Kidney (tissue), 14 donors: ENCODE data around the gene KRTAP16-1. TPM values are rescaled to one million over a fixed set of nuclear protein-coding genes. Genes with fewer than 3 reads are reported as not detected.
"Not testable (repeated sequence)": the region's sequence is repeated elsewhere in the genome, so short reads cannot be mapped to it uniquely, and the experiment has no call there.

Experiments
- DNase-seq, 5 donors: peaks; one replicate each; pipeline ENCODE4 v3.0.0-alpha.2; 2013 to 2020
- FAIRE-seq: peaks from 2 replicates; lab custom pipeline; 2012; peaks lifted over from hg19 to GRCh38; lab: Jason Lieb, UNC
- H3K27ac ChIP-seq, 2 donors: one replicate each; pipeline ENCODE4 v1.7.0; 2013; ENCODE audit warnings: low read depth in 2 of 2, low read length in 2 of 2, inconsistent platforms in 1 of 2
- H3K27me3 ChIP-seq: one replicate; pipeline ENCODE4 v1.7.1; 2013; ENCODE audit warnings: low read length, inconsistent platforms; ENCODE audit not compliant: control insufficient read depth, insufficient read depth
- H3K36me3 ChIP-seq, 3 donors: one replicate each; pipeline versions ENCODE4 v1.7.0 to v1.7.1; 2013; ENCODE audit warnings: low read length in 3 of 3, control low read depth in 1 of 3, inconsistent platforms in 1 of 3; ENCODE audit not compliant: insufficient read depth in 3 of 3, control insufficient read depth in 2 of 3
- H3K4me1 ChIP-seq, 3 donors: one replicate each; pipeline versions ENCODE4 v1.7.0 to v1.7.1; 2013; ENCODE audit warnings: low read length in 3 of 3, inconsistent platforms in 1 of 3, low read depth in 1 of 3; ENCODE audit not compliant: control insufficient read depth in 2 of 3, insufficient read depth in 2 of 3
- H3K4me3 ChIP-seq, 3 donors: one replicate each; pipeline versions ENCODE4 v1.7.0 to v1.8.1; 2013; ENCODE audit warnings: low read length in 3 of 3, control low read depth in 1 of 3, inconsistent platforms in 1 of 3
- H3K9ac ChIP-seq, 3 donors: one replicate each; pipeline versions ENCODE4 v1.7.0 to v1.7.1; 2013; ENCODE audit warnings: low read length in 3 of 3, control low read depth in 1 of 3, inconsistent platforms in 1 of 3
- H3K9me3 ChIP-seq, 3 donors: one replicate each; pipeline versions ENCODE4 v1.7.0 to v1.7.1; 2013; ENCODE audit warnings: low read length in 3 of 3, control low read depth in 1 of 3, inconsistent platforms in 1 of 3; ENCODE audit not compliant: control insufficient read depth in 2 of 3, insufficient read depth in 1 of 3
- intact Hi-C: fragments of 100-400 bp; cut with DNase I; formaldehyde crosslinking; loops from one replicate; pipeline ENCODE4 v1.11.1; 2022
- polyA plus RNA-seq: library from polyadenylated mRNA; stranded (reverse); fragments of 350-450 nt; fragmentation: Illumina TruSeq; extraction: RNeasy Lipid Tissue Mini Kit (QIAGEN cat#74804); gene quantifications from one replicate; pipeline ENCODE4 v1.2.3, GENCODE V29; 2014; ENCODE audit warnings: low read depth, low replicate concordance; ENCODE audit not compliant: insufficient read depth
- total RNA-seq: library from RNA; stranded (reverse); fragmentation: NEBNext Ultra II Directional; extraction: Animal tissue kit (Norgen Biotek cat#: 25700); gene quantifications from one replicate; pipeline ENCODE4 v1.2.1, GENCODE V29; 2021
- TF ChIP-seq, protein P1 (sequence below): IDR thresholded peaks from 3 replicates; pipeline ENCODE4 v1.5.1; 2012; ENCODE audit warnings: mild to moderate bottlenecking, moderate library complexity, borderline replicate concordance; ENCODE audit not compliant: insufficient read depth; ENCODE audit errors: extremely low read depth
- donor health status: control.
- donor health status: control.
- donor health status: control.
- donor health status: control.
- donor health status: control.
- donor health status: DM: yes; HTN: yes; CAD: no.
- donor health status: Normal renal cell carcinoma (clear cell type).

Gene KRTAP16-1
- total and polyA plus RNA-seq, 2 donors from 2014 or later: not detected

DNA sequence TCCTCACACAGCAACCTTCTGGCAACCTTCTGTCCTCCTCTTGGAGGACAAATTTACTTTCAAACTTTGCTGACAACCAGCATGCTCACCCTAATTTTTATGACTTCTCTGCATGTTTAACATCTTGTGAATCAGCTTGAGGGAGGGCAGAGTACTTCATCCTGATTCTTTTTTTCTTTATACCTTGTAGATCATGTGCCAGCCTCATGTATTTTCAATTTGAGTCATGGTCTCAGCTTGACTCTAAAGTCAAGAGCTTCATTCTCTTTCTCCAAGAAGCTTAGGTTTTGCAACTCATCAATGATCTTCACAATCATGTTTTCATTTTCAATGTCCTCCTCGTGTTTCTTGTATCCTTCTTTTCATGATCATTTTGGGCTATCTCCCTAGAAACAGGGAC is 37.3 kb downstream of the KRTAP16-1 start:
- TF ChIP-seq, protein P1, sequence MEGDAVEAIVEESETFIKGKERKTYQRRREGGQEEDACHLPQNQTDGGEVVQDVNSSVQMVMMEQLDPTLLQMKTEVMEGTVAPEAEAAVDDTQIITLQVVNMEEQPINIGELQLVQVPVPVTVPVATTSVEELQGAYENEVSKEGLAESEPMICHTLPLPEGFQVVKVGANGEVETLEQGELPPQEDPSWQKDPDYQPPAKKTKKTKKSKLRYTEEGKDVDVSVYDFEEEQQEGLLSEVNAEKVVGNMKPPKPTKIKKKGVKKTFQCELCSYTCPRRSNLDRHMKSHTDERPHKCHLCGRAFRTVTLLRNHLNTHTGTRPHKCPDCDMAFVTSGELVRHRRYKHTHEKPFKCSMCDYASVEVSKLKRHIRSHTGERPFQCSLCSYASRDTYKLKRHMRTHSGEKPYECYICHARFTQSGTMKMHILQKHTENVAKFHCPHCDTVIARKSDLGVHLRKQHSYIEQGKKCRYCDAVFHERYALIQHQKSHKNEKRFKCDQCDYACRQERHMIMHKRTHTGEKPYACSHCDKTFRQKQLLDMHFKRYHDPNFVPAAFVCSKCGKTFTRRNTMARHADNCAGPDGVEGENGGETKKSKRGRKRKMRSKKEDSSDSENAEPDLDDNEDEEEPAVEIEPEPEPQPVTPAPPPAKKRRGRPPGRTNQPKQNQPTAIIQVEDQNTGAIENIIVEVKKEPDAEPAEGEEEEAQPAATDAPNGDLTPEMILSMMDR: no peak
- DNase-seq: no peak
- no peaks in the 10 kb centered on the region for H3K27me3 ChIP-seq
- H3K9ac ChIP-seq: no peak overlapping the region
- no peaks in the 10 kb centered on the region for H3K36me3 ChIP-seq
- no peaks in the 10 kb centered on the region for H3K9me3 ChIP-seq
- intact Hi-C loops: no loop called here
- no peak overlapping the region for H3K27ac ChIP-seq
- H3K4me1 ChIP-seq: no peaks in the 10 kb centered on the region
- H3K4me3 ChIP-seq: no peak overlapping the region
- no peak for FAIRE-seq

DNA sequence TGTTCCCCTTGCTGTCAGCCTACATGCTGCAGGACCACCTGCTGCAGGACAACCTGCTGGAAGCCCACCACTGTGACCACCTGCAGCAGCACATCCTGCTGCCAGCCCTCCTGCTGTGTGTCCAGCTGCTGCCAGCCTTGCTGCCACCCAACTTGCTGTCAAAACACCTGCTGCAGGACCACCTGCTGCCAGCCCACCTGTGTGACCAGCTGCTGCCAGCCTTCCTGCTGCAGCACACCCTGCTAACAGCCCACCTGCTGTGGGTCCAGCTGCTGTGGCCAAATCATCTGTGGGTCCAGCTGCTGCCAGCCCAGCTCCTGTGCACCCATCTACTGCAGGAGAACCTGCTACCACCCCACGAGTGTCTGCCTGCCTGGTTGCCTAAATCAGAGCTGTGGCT is 37.8 kb downstream of the KRTAP16-1 start:
- H3K4me1 ChIP-seq, H3K9ac ChIP-seq, H3K36me3 ChIP-seq, H3K4me3 ChIP-seq, H3K27ac ChIP-seq, H3K27me3 ChIP-seq, H3K9me3 ChIP-seq, intact Hi-C loops, FAIRE-seq, DNase-seq: not testable (repeated sequence)

DNA sequence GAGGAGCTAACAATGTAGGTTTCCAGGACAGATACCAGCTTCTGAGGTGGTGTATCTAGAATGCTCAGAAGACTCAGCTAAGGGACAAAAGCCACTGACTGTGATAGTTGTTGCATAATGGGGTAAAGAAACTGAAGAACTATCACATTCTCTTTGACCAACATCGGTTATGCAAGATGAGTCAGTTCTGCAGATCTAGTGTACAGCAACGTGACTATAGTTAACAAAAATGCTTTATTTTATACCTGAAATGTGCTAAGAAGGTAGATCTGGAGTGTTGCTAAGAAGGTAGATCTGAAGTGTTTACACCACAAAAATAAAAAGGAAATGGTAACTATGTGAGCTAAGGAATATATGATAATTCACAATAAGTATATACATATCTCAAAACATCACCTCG is 41.4 kb downstream of the KRTAP16-1 start:
- Histone ChIP-seq H3K27ac (no peak overlapping the region), H3K36me3 (no peaks in the 10 kb centered on the region), H3K9me3 (no peaks in the 10 kb centered on the region), H3K4me3 (no peak overlapping the region), H3K9ac (no peak overlapping the region), H3K4me1 (no peaks in the 10 kb centered on the region), H3K27me3 (no peaks in the 10 kb centered on the region)
- TF ChIP-seq, protein P1: no peak
- intact Hi-C loops: no loop called here
- no peak for FAIRE-seq
- no peak for DNase-seq

DNA sequence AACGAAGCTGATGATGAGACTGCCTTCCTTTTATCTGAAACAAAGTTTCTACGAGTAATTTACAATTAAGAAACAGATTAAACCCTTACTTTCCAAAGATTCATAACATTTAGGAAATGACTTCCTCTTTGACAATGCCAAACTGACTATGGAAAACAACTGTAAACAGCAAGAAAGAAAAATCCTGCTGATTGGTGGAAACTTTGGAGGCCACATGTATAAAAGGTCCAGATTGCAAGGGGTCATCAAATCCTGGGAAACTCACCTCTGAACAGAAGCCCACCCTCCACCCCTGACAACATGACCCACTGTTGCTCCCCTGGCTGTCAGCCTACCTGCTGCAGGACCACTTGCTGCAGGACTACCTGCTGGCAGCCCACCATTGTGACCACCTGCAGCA is 44.0 kb downstream of the KRTAP16-1 start, which contains the start of gene KRTAP9-6:
Gene KRTAP9-6 (plus strand): TSS at position 301 of the 400 bp plus-strand sequence. CDS start 0 bp downstream, at position 301.
- DNase-seq (no peak), FAIRE-seq (no peak)
- TF ChIP-seq, protein P1: no peak
- Histone ChIP-seq H3K4me3 (no peak within 1 kb of the TSS), H3K27ac (no peak within 1 kb of the TSS), H3K4me1 (no peaks in the 10 kb centered on the region), H3K9ac (no peak within 1 kb of the TSS), H3K9me3 (no peaks in the 10 kb centered on the region), H3K27me3 (no peaks in the 10 kb centered on the region), H3K36me3 (no peaks in the 10 kb centered on the region)
- intact Hi-C loops: no loop called here
